A673 (cell line): Measurements from ENCODE around the gene FBXL17. TPM values are rescaled to one million over a fixed set of nuclear protein-coding genes. Genes with fewer than 3 reads are reported as not detected.

Experiments used
- BruUV-seq: library from RNA; stranded (reverse); fragments of 400-500 nt; replicated peaks from 2 replicates; lab custom pipeline; 2021; lab: Mats Ljungman, UMichigan
- CTCF ChIA-PET: fragments of 300-600 bp; sonication (Branson Sonifier 250); formaldehyde crosslinking; loops from one replicate; lab custom pipeline; 2022; ENCODE audit warnings: antibody characterized with exemption; lab: Charles Lee
- POLR2A ChIA-PET: fragments of 300-600 bp; sonication (Branson Sonifier 250); formaldehyde crosslinking; loops from one replicate; lab custom pipeline; 2022; ENCODE audit warnings: antibody characterized with exemption; ENCODE audit not compliant: low non-redundant PET; lab: Charles Lee
- DNase-seq: peaks from one replicate; pipeline ENCODE4 v3.0.0-alpha.2; 2015; ENCODE audit warnings: low spot score
- H3K27ac ChIP-seq: fragments of 200-600 bp; sonication (generic); 2 replicates; pipeline ENCODE4 v1.5.1; 2016; ENCODE audit warnings: mixed run types, low read depth, mild to moderate bottlenecking, mixed read lengths, antibody characterized with exemption, low read length; ENCODE audit not compliant: poor library complexity, severe bottlenecking
- H3K27me3 ChIP-seq: fragments of 200-600 bp; sonication (generic); replicated peaks from 2 replicates; pipeline ENCODE4 v1.6.1; 2017; ENCODE audit warnings: mixed run types, low read depth, mild to moderate bottlenecking, mixed read lengths, antibody characterized with exemption, low read length; ENCODE audit not compliant: insufficient read depth, poor library complexity
- H3K36me3 ChIP-seq: fragments of 200-600 bp; sonication (generic); 2 replicates; pipeline ENCODE4 v1.6.1; 2016; ENCODE audit warnings: mixed run types, mild to moderate bottlenecking, mixed read lengths, antibody characterized with exemption, low read length; ENCODE audit not compliant: insufficient read depth, poor library complexity, severe bottlenecking
- H3K4me1 ChIP-seq: fragments of 200-600 bp; sonication (generic); 2 replicates; pipeline ENCODE4 v1.6.1; 2017; ENCODE audit warnings: mixed run types, mild to moderate bottlenecking, mixed read lengths, antibody characterized with exemption, low read length; ENCODE audit not compliant: insufficient read depth, poor library complexity, severe bottlenecking
- H3K4me3 ChIP-seq: fragments of 200-600 bp; sonication (generic); 2 replicates; pipeline ENCODE4 v1.5.1; 2016; ENCODE audit warnings: low read depth, mixed run types, mild to moderate bottlenecking, mixed read lengths, low read length; ENCODE audit not compliant: poor library complexity, severe bottlenecking
- H3K9me3 ChIP-seq: fragments of 200-600 bp; sonication (generic); 2 replicates; pipeline ENCODE4 v1.6.1; 2016; ENCODE audit warnings: mixed run types, low read depth, mild to moderate bottlenecking, mixed read lengths, antibody characterized with exemption, low read length; ENCODE audit not compliant: poor library complexity, severe bottlenecking
- EZH2 ChIP-seq: fragments of 200-600 bp; sonication (generic); IDR thresholded peaks from 2 replicates; pipeline ENCODE4 v1.6.1; 2017; ENCODE audit warnings: borderline replicate concordance, low read depth, mild to moderate bottlenecking, mixed read lengths, antibody characterized with exemption, low read length; ENCODE audit not compliant: poor library complexity, severe bottlenecking
- intact Hi-C: fragments of 100-400 bp; cut with micrococcal nuclease; formaldehyde crosslinking; loops from one replicate; pipeline ENCODE4 v1.10.0; 2022; ENCODE audit not compliant: unreplicated experiment
- total RNA-seq: library from RNA; stranded (reverse); gene quantifications from 2 replicates; pipeline ENCODE4 v1.2.3, GENCODE V29; 2021
- TF ChIP-seq, protein P1 (sequence below): fragments of 300-800, 200-600 bp; sonication (generic); conservative IDR thresholded peaks from 2 replicates; pipeline ENCODE4 v1.5.1; 2017; ENCODE audit warnings: low read depth, mild to moderate bottlenecking, antibody characterized with exemption, low read length, moderate library complexity, mixed read lengths

Gene FBXL17
- total RNA-seq, 1 experiment from 2014 or later: 5.7 TPM

DNA sequence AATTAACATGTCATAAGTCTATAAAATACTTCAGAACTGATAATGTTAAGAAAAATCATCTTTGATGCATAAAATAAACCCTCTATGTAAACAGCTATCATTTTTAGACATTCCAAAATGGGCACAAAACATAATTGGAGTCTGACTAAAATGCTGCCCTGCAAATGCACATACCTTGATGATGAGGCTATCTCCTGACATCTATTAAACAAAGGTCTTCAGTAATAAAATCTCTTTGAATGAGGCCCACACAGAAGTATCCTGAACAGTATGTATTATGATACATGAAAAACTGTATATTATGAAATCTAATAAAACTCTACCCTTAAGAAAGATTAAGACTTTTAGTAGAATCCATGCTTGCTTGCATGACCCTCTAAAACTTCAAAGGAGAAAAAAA lies 66.1 kb downstream of the FBXL17 start:
- no peak for DNase-seq
- H3K36me3 ChIP-seq: no peaks in the 10 kb centered on the region
- H3K4me3 ChIP-seq: no peak overlapping the region
- BruUV-seq: no TSS peak
- H3K27ac ChIP-seq: no peak overlapping the region
- ChIA-PET CTCF (no interaction called here), POLR2A (no interaction called here)
- H3K9me3 ChIP-seq: no peaks in the 10 kb centered on the region
- no peaks in the 10 kb centered on the region for H3K27me3 ChIP-seq
- H3K4me1 ChIP-seq: no peaks in the 10 kb centered on the region
- intact Hi-C loops: no loop called here
- TF ChIP-seq EZH2: no peak
- TF ChIP-seq, protein P1, sequence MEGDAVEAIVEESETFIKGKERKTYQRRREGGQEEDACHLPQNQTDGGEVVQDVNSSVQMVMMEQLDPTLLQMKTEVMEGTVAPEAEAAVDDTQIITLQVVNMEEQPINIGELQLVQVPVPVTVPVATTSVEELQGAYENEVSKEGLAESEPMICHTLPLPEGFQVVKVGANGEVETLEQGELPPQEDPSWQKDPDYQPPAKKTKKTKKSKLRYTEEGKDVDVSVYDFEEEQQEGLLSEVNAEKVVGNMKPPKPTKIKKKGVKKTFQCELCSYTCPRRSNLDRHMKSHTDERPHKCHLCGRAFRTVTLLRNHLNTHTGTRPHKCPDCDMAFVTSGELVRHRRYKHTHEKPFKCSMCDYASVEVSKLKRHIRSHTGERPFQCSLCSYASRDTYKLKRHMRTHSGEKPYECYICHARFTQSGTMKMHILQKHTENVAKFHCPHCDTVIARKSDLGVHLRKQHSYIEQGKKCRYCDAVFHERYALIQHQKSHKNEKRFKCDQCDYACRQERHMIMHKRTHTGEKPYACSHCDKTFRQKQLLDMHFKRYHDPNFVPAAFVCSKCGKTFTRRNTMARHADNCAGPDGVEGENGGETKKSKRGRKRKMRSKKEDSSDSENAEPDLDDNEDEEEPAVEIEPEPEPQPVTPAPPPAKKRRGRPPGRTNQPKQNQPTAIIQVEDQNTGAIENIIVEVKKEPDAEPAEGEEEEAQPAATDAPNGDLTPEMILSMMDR: no peak

GRCh38 chr5:108312258-108312657 lies 69.6 kb downstream of the FBXL17 start:
- CTCF ChIA-PET: no interaction called here

GRCh38 chr5:108311682-108312081 lies 70.2 kb downstream of the FBXL17 start:
- peak; percentile 25 for DNase-seq
- no peaks in the 10 kb centered on the region for H3K4me1 ChIP-seq
- H3K4me3 ChIP-seq: no peak overlapping the region
- no peaks in the 10 kb centered on the region for H3K36me3 ChIP-seq
- no peak for TF ChIP-seq EZH2
- TF ChIP-seq, protein P1: no peak
- no peak overlapping the region for H3K27ac ChIP-seq
- no peaks in the 10 kb centered on the region for H3K27me3 ChIP-seq
- H3K9me3 ChIP-seq: no peaks in the 10 kb centered on the region
- POLR2A ChIA-PET: interaction anchor here (0.7 kb wide), 1 partner anchor 515 kb away, joined by 4 read pairs; no protein-coding TSS in a partner anchor
- intact Hi-C loops: no loop called here
- CTCF ChIA-PET: no interaction called here
- no TSS peak for BruUV-seq

More at GRCh38 chr5:108312258-108312657, 69.6 kb downstream of the FBXL17 start:
- Histone ChIP-seq H3K36me3 (no peaks in the 10 kb centered on the region), H3K9me3 (no peaks in the 10 kb centered on the region), H3K4me3 (no peak overlapping the region), H3K27ac (no peak overlapping the region), H3K4me1 (no peaks in the 10 kb centered on the region), H3K27me3 (no peaks in the 10 kb centered on the region)
- TF ChIP-seq EZH2: no peak
- no peak for DNase-seq
- no TSS peak for BruUV-seq
- intact Hi-C loops: no loop called here
- POLR2A ChIA-PET: no interaction called here

DNA sequence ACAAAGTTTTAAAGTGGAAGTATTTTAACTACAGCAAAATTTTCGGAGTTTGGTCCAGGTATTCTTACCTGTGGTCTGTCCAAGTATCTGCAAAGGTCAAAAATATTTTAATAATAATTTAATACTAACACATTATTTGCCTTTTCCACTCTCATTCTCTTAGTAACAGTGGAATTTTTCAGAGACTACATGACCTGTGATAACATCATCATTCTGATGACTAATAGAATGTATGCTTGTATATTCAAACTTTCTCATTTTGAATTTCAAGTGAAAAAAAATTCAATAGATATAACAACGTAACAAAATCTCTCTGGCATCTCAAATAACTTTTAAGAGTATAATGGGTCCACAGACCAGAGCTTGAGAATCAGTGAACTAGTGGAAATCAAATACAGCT lies 78.3 kb downstream of the FBXL17 start:
- Histone ChIP-seq H3K9me3 (no peaks in the 10 kb centered on the region), H3K4me3 (no peak overlapping the region), H3K36me3 (no peaks in the 10 kb centered on the region), H3K4me1 (no peaks in the 10 kb centered on the region), H3K27ac (no peak overlapping the region), H3K27me3 (no peaks in the 10 kb centered on the region)
- no peak for DNase-seq
- BruUV-seq: no TSS peak
- ChIA-PET POLR2A (no interaction called here), CTCF (no interaction called here)
- TF ChIP-seq EZH2: no peak
- TF ChIP-seq, protein P1: no peak
- intact Hi-C loops: no loop called here
